ENCODE measurements around the gene ATP6AP2. TPM values are rescaled to one million over a fixed set of nuclear protein-coding genes. Genes with fewer than 3 reads are reported as not detected.

The ATP6AP2 gene
- polyA plus RNA-seq, 1 experiment: 297 TPM

DNA sequence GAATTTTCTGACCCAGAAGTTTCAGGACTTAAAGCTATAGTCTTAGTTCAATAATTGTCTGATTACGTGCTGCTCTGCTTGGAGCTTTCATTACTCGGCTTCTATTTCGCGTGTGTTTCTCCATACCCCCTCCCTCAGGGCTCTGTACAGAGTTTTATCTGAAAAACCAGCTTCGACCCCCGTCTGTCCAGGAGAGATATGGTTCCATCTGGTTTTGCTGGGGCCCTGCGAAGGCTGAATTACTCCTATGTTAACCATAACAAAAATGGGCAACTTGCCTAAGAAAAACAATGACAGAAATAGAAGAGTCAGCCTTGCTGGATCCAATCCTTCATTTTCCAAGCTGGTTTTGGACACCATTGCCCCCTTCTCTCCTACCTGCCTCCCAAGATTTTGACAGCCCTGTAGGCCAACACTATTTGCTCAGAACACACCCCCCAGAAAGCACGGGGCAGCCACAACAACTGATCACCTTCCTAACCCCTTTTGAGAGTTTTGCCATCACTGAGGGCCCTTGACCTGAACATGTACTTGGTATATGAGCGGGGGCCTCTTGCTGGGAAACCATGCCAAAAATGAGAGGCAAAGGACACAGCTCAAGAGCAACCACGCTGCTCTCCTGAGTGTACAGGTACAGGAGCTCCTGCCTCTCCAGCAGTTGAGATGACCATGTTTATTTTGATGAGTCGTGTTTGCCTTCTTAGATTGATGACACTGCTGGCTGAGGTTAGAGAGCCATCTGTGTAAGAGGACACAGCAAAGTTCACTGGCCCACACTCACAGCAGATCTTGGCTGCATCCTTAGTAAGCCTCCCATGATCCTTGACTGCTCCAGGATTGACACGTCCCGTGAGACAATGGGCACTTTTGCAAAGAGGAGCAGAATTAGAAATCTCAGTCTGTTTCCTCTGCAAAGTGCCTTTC lies 36.2 kb upstream of the ATP6AP2 start:
- ChIA-PET CTCF (interaction anchor here (0.5 to 1.3 kb wide), 14 partner anchors 9 to 898 kb away, joined by 3 to 6 read pairs (median 3); no protein-coding TSS in a partner anchor), POLR2A (no interaction called here)
- no peak for DNase-seq (ENCODE audit: low read depth)
- Histone ChIP-seq H3K4me3 (ENCODE audit: low read depth, low read length) (no peak overlapping the region), H3K27me3 (ENCODE audit: control insufficient read depth, insufficient read depth, low read length) (no peaks in the 10 kb centered on the region), H3K36me3 (ENCODE audit: control insufficient read depth, insufficient read depth, low read length) (no peaks in the 10 kb centered on the region)
- TF ChIP-seq, protein P1, sequence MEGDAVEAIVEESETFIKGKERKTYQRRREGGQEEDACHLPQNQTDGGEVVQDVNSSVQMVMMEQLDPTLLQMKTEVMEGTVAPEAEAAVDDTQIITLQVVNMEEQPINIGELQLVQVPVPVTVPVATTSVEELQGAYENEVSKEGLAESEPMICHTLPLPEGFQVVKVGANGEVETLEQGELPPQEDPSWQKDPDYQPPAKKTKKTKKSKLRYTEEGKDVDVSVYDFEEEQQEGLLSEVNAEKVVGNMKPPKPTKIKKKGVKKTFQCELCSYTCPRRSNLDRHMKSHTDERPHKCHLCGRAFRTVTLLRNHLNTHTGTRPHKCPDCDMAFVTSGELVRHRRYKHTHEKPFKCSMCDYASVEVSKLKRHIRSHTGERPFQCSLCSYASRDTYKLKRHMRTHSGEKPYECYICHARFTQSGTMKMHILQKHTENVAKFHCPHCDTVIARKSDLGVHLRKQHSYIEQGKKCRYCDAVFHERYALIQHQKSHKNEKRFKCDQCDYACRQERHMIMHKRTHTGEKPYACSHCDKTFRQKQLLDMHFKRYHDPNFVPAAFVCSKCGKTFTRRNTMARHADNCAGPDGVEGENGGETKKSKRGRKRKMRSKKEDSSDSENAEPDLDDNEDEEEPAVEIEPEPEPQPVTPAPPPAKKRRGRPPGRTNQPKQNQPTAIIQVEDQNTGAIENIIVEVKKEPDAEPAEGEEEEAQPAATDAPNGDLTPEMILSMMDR (IDR thresholded peaks at IDR 0.05; ENCODE audit: insufficient read depth, low read depth, low read length): no peak

DNA sequence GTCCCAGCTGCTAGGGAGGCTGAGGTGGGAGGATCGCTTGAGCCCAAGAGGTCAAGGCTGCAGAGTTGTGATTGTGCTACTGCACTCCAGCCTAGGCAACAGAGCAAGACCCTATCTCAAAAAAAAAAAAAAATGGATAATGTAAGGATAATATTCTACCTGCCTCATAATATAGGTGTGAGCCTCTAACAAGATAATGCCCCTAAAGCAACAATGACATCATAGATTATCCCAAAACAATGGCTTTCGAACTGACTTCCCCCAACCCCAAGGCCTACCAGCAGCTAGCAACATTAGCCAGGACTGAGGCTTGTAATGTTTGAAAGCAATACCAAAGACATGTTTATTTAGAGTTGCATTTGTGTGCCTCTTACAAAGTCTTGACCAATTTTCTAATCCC lies 33.9 kb upstream of the ATP6AP2 start:
- Histone ChIP-seq H3K36me3 (ENCODE audit: control insufficient read depth, insufficient read depth, low read length) (no peaks in the 10 kb centered on the region), H3K27me3 (ENCODE audit: control insufficient read depth, insufficient read depth, low read length) (no peaks in the 10 kb centered on the region), H3K4me3 (ENCODE audit: low read depth, low read length) (no peak overlapping the region)
- DNase-seq (ENCODE audit: low read depth): no peak
- ChIA-PET POLR2A (no interaction called here), CTCF (interaction anchor here (0.7 kb wide), 2 partner anchors 700 to 928 kb away, joined by 4 read pairs; no protein-coding TSS in a partner anchor)
- TF ChIP-seq, protein P1 (IDR thresholded peaks at IDR 0.05; ENCODE audit: insufficient read depth, low read depth, low read length): no peak

DNA sequence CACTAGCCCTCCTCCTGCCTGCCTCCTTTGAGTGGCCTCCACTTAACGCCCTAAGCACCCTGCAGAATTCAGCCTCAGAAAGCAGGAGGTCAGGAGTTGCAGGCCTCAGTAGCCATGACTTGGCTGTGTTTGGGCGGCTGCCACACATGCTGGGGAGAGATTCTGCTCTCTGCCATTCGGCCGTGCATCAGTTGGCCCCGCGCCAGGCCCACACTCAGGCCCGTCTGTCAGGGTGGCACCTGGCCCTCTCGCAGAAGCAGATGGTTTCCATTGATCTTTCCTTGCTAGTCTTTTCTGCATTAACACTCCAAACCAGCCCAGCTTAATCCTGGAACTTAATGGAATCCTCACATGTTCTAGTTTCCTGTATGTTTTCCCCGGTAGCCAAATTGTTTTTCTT lies 30.7 kb upstream of the ATP6AP2 start:
- POLR2A ChIA-PET: no interaction called here
- TF ChIP-seq, protein P1 (IDR thresholded peaks at IDR 0.05; ENCODE audit: insufficient read depth, low read depth, low read length): no peak
- H3K4me3 ChIP-seq (ENCODE audit: low read depth, low read length): no peak overlapping the region
- H3K36me3 ChIP-seq (ENCODE audit: control insufficient read depth, insufficient read depth, low read length): no peaks in the 10 kb centered on the region
- DNase-seq (ENCODE audit: low read depth): no peak
- no peaks in the 10 kb centered on the region for H3K27me3 ChIP-seq (ENCODE audit: control insufficient read depth, insufficient read depth, low read length)
- CTCF ChIA-PET: interaction anchor here (1.0 kb wide), 1 partner anchor 8 kb away, joined by 5 read pairs; no protein-coding TSS in a partner anchor

DNA sequence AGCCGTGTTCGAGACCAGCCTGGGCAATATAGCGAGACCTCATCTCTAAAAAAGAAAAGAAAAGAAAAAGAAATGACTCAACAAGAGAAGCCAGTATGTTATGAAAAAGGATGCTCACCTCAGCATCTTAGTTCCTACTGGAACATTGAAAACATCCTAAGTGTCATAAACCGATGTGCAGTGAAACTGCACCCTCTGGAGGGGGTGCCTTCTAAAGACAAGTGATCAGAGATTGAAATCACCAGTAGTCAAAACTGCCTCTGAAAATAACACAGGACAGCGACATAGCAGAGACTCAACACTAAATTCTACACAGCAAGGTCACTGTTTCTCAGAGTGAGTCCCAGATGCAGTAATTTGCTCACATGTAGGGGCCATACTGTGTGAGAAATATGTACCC lies 28.0 kb upstream of the ATP6AP2 start:
- Histone ChIP-seq H3K4me3 (ENCODE audit: low read depth, low read length) (no peak overlapping the region), H3K36me3 (ENCODE audit: control insufficient read depth, insufficient read depth, low read length) (no peaks in the 10 kb centered on the region), H3K27me3 (ENCODE audit: control insufficient read depth, insufficient read depth, low read length) (no peaks in the 10 kb centered on the region)
- TF ChIP-seq, protein P1 (IDR thresholded peaks at IDR 0.05; ENCODE audit: insufficient read depth, low read depth, low read length): peak; percentile 23; the same call in 1 of the 2 replicates
- ChIA-PET POLR2A (no interaction called here), CTCF (no interaction called here)
- no peak for DNase-seq (ENCODE audit: low read depth)

DNA sequence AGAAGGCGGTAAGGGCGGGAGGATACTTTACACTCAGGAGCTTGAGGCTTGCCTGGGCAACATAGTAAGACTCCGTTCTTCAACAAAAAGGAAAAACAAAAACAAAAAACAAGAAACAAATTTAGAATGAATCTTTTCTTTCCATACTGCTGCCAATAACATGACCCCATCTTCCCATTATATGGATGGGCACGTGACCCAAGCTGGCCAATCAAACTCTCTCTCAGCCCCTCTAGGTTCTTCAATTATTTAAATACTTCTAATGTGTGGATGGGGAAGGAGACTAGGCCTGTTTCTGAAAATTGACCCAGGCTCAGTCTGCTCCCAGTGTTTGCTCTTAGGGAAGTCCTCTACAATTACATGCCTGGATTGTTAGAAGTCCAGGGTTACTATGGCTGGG lies 22.2 kb upstream of the ATP6AP2 start:
- H3K36me3 ChIP-seq (ENCODE audit: control insufficient read depth, insufficient read depth, low read length): no peaks in the 10 kb centered on the region

More for the DNA sequence above, 22.2 kb upstream of the ATP6AP2 start:
- ChIA-PET POLR2A (no interaction called here), CTCF (no interaction called here)
- H3K4me3 ChIP-seq (ENCODE audit: low read depth, low read length): no peak overlapping the region
- no peaks in the 10 kb centered on the region for H3K27me3 ChIP-seq (ENCODE audit: control insufficient read depth, insufficient read depth, low read length)
- DNase-seq (ENCODE audit: low read depth): no peak
- TF ChIP-seq, protein P1 (IDR thresholded peaks at IDR 0.05; ENCODE audit: insufficient read depth, low read depth, low read length): no peak
